GM19238 (cell line): ENCODE data around the gene CNN2.
A peak's percentile ranks its signal among the peaks of the same experiment; 100 is the strongest.

Experiments used
- DNase-seq: peaks from one replicate; pipeline ENCODE4 v3.0.0; 2011; ENCODE audit warnings: low spot score; ENCODE audit not compliant: insufficient read length

The CNN2 gene

GRCh38 chr19:1025960-1026782 lies at the start of gene CNN2:
Gene CNN2 (plus strand): TSS chr19:1026608. CDS start chr19:1026662, 54 bp downstream.
- DNase-seq = peak; percentile 82

DNA sequence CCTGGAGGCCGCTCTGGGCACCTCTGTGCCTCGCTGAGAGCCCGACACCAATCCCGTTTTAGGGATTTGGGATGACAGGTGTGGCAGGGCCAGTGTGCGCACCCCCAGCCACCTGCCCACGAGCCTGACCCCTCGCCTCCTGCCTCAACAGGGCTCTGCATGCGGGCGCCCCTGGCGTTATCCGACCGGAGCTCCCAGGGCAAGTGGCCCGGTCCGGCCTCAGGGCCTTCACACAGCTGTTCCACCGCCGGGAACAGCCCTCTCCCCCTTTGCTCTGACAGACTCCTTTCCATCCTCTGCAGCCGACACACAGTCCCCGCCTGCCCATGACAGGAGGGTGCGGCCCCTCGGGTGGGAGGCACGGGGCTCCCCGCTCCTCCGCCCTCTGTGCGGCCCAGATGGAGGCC lies 49.3 kb upstream of the CNN2 start:
- DNase-seq = no peak

DNA sequence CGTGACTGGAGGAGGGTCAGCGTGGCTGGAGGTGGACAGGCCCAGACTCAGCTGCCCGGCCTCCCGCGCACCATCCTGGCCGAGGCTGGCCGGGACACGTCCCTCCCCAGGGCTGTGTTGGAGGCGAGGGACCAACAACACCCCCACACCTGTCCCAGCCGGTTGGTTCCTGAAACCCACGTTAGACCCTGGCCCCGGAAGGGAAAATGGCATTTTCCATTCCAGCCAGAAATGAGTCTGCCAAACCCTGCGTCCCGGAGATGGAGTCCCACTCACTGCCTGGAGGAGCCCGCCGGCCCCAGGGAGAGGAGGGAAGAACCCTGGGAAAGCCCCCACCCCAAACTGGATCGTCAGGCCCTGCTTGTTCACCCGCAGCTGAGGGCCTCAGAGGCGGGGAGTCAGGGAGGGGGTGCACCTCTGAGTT lies 47.1 kb upstream of the CNN2 start:
- DNase-seq = no peak

GRCh38 chr19:980133-980998 lies 46.0 kb upstream of the CNN2 start:
- DNase-seq = no peak

- DNase-seq = peak; percentile 99
Observed at GRCh38 chr19:982567-983170, 43.7 kb upstream of the CNN2 start.

GRCh38 chr19:984165-984967 lies 42.0 kb upstream of the CNN2 start, which contains the start of gene WDR18:
Gene WDR18 (plus strand): TSS chr19:984345. CDS start chr19:984354, 9 bp downstream.
- peak; percentile 100 for DNase-seq

- DNase-seq = no peak
Observed at GRCh38 chr19:986083-986482, 40.3 kb upstream of the CNN2 start.

DNA sequence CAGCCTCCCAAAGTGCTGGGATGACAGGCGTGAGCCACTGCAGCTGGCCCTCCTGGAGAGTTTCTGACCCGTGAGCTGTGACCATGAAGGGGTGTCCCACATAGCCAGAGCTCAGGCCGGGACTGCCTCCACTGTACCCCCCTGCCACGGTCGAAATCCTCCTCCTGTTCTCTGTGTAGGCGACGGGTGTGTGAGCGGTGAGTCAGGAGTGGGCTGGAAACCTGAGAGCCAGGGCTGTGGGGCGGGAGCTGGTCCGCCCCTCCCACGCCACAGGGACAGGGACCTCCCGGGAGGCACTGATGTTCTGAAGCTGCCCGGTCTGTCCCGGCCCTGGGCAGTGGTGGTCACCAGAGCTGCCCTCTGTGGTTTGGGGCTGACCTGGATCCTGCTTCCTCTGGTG lies 38.3 kb upstream of the CNN2 start:
- DNase-seq = no peak

DNA sequence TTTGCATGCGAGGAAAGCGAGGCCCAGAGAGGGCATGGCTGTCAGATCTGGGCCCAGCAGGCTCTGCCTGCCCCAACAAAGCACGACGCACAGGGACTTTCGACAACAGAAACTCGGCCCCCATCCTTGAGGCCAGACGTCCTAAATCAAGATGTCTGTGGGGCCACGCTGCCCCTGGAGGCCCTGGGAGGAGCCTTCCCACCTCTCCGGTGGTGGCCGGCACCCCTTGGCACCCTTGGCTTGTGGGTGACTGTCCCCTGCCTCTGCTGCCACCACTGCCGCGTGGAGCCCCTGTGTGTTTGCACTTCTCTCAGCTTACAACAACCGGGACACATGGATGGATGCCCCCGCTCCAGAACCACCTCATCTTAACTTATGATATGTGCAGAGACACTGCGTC lies 37.9 kb upstream of the CNN2 start:
- no peak for DNase-seq

DNA sequence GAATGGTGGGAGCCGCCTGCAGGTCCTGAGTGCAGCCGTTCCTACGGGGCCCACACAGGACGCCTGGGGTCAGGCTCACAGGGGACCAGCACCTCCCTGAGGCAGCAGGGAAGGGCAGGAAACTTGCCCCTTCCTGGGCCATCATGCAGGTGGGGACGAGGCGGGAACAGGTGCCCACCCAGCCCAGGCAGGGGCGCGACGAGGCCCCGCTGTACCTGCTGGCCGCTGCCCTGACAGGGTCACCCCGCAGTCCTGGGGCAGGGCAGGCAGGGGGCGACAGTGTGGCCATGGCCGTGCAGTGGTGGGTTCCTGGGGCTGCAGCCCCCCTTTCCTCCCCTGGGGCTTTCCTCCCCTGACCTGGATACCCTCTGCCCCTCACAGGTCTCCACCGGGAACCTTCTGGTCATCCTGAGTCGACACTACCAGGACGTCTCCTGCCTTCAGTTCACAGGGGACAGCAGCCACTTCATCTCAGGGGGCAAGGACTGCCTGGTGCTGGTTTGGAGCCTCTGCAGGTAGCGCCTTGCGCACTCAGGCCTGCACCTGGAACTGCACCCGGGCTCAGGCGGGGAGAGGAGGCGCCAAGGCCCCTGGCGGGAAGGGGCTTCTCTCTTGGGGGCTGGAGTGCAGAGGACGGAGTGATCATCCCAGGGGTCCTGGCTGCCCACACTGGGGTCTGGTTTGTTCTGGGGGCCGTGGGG lies 36.9 kb upstream of the CNN2 start:
- DNase-seq = no peak

- no peak for DNase-seq
Observed at GRCh38 chr19:990119-990571, 36.3 kb upstream of the CNN2 start.

DNA sequence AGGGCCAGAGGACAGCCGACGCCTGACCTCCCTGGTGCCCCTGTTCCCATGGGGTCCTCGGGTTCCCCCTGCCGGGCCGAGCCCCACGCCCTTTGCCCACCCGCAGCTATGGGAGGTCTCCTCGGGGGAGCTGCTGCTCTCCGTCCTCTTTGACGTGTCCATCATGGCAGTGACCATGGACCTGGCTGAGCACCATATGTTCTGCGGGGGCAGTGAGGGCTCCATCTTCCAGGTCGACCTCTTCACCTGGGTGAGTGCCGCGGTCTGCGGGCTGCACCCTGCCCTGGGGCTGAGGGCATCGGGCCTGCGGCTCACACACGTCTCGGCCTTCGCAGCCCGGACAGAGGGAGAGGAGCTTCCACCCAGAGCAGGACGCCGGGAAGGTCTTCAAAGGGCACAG lies 35.7 kb upstream of the CNN2 start:
- no peak for DNase-seq

GRCh38 chr19:991174-991931 lies 35.1 kb upstream of the CNN2 start:
- no peak for DNase-seq

- no peak for DNase-seq
Observed at GRCh38 chr19:991932-992669, 34.3 kb upstream of the CNN2 start.

- DNase-seq = no peak
Observed at GRCh38 chr19:992670-993055, 33.7 kb upstream of the CNN2 start.

- no peak for DNase-seq
Observed at GRCh38 chr19:993361-993830, 33.0 kb upstream of the CNN2 start.

GRCh38 chr19:993831-994393 lies 32.5 kb upstream of the CNN2 start:
- DNase-seq = no peak

DNA sequence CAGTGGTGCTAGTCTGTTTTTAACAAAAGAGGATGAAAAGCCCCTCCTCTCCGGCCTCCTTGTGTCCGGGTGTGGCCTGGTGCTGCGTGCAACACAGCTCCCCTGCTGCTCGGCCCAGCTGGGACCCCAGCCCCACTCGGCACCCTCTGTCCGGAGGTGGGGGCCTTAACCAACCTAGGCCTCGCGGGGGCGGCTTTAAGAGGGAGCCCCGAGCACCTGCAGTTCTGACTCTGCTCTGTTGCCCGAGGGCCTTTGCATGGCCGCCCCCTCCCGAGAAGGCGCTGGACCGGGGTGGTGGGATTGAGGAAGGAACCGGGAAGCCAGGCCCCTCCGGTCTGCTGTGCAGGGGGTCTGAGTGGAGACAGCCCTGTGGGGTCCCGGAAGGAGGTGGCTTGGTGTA lies 31.9 kb upstream of the CNN2 start:
- no peak for DNase-seq
